Endodermal cell (in vitro differentiated cells): ENCODE measurements around the gene FN1. TPM values are rescaled to one million over a fixed set of nuclear protein-coding genes. Genes with fewer than 3 reads are reported as not detected.
A peak's percentile ranks its signal among the peaks of the same experiment; 100 is the strongest.

Experiments
- DNase-seq: peaks from one replicate; pipeline ENCODE4 v3.0.0-alpha.2; 2017
- H3K27ac ChIP-seq: 2 replicates; pipeline ENCODE4 v1.5.1; 2013; ENCODE audit warnings: mild to moderate bottlenecking, low read depth, low read length, moderate library complexity
- H3K27me3 ChIP-seq: 2 replicates; pipeline ENCODE4 v1.6.1; 2013; ENCODE audit warnings: mild to moderate bottlenecking, low read length, moderate library complexity; ENCODE audit not compliant: insufficient read depth, control insufficient read depth, poor library complexity, severe bottlenecking
- H3K36me3 ChIP-seq: 2 replicates; pipeline ENCODE4 v1.7.0; 2013; ENCODE audit warnings: mild to moderate bottlenecking, low read length, moderate library complexity; ENCODE audit not compliant: control insufficient read depth, insufficient read depth
- H3K4me1 ChIP-seq: one replicate; pipeline ENCODE4 v1.7.0; 2013; ENCODE audit warnings: low read length; ENCODE audit not compliant: control insufficient read depth, insufficient read depth
- H3K4me3 ChIP-seq: 2 replicates; pipeline ENCODE4 v1.5.1; 2013; ENCODE audit warnings: mild to moderate bottlenecking, low read length, moderate library complexity
- H3K9ac ChIP-seq: 2 replicates; pipeline ENCODE4 v1.6.1; 2013; ENCODE audit warnings: mild to moderate bottlenecking, low read length, moderate library complexity; ENCODE audit not compliant: poor library complexity, severe bottlenecking; ENCODE audit errors: extremely low read depth
- H3K9me3 ChIP-seq: 2 replicates; pipeline ENCODE4 v1.6.1; 2013; ENCODE audit warnings: mild to moderate bottlenecking, low read length, moderate library complexity; ENCODE audit not compliant: control insufficient read depth
- H3K27ac Mint-ChIP-seq: 2 replicates; pipeline ENCODE4 v1.8.0; 2020; ENCODE audit warnings: mixed read lengths
- H3K27me3 Mint-ChIP-seq: 2 replicates; pipeline ENCODE4 v1.8.0; 2021; ENCODE audit warnings: mild to moderate bottlenecking, mixed read lengths; ENCODE audit not compliant: insufficient read depth
- H3K36me3 Mint-ChIP-seq: 2 replicates; pipeline ENCODE4 v1.8.0; 2020; ENCODE audit warnings: low read depth, mixed read lengths
- H3K4me1 Mint-ChIP-seq: 2 replicates; pipeline ENCODE4 v1.8.0; 2020; ENCODE audit warnings: mixed read lengths
- H3K4me3 Mint-ChIP-seq: 2 replicates; pipeline ENCODE4 v1.8.0; 2020; ENCODE audit warnings: mild to moderate bottlenecking, moderate library complexity, mixed read lengths
- H3K9me3 Mint-ChIP-seq: 2 replicates; pipeline ENCODE4 v1.8.0; 2020; ENCODE audit warnings: mild to moderate bottlenecking, mixed read lengths
- CTCF ChIP-seq: fragments of 200-600 bp; sonication (generic); conservative IDR thresholded peaks from 2 replicates; pipeline ENCODE4 v1.5.0; 2021; ENCODE audit warnings: antibody characterized with exemption, mild to moderate bottlenecking
- WGBS, 2 experiments: methylation state at CpG; one replicate each; pipeline versions ENCODE4 v1.1.5 to v1.1.7; 2013; ENCODE audit warnings: missing lambda C conversion rate in 2 of 2, mixed read lengths in 1 of 2; ENCODE audit not compliant: insufficient coverage in 1 of 2, insufficient read length in 1 of 2; 5-methylcytosine and 5-hydroxymethylcytosine counted together
- total RNA-seq, 2 donors: library from RNA; stranded (reverse); fragmentation: NEBNext Ultra II Directional in 1 of 2; extraction: Animal tissue kit (Norgen Biotek cat#: 25700) in 1 of 2; gene quantifications; 2 replicates in 1 of 2; 3 replicates in 1 of 2; pipeline ENCODE4 v1.2.1, GENCODE V29; 2021

Gene FN1
- total RNA-seq, 2 donors from 2014 or later = 2,721 to 2,960 TPM

- Mint-ChIP-seq H3K4me1 (peaks cover 72% of the 10 kb centered on the region), H3K27ac (peak overlapping the region; percentile 70), H3K9me3 (no peaks in the 10 kb centered on the region), H3K4me3 (peak overlapping the region; percentile 33), H3K27me3 (no peaks in the 10 kb centered on the region), H3K36me3 (peaks cover 81% of the 10 kb centered on the region)
- no peak overlapping the region for H3K4me3 ChIP-seq
- DNase-seq = no peak
- no peaks in the 10 kb centered on the region for H3K9me3 ChIP-seq
- WGBS, 2 experiments = 61 to 63% methylated on average over 3 to 6 of the region's 7 CpGs
- no peaks in the 10 kb centered on the region for H3K27me3 ChIP-seq
- H3K36me3 ChIP-seq = peaks cover 78% of the 10 kb centered on the region
- no peak for TF ChIP-seq CTCF
- no peak overlapping the region for H3K27ac ChIP-seq
- H3K9ac ChIP-seq = no peak overlapping the region
- H3K4me1 ChIP-seq = peaks cover 47% of the 10 kb centered on the region
These were observed 15.9 kb downstream of the FN1 start for GRCh38 chr2:215419769-215420470.

GRCh38 chr2:215419113-215419512 is 16.8 kb downstream of the FN1 start:
- H3K4me3 Mint-ChIP-seq = no peak overlapping the region
- H3K27me3 Mint-ChIP-seq = no peaks in the 10 kb centered on the region
- no peaks in the 10 kb centered on the region for H3K9me3 Mint-ChIP-seq
- no peak overlapping the region for H3K4me3 ChIP-seq
- H3K36me3 ChIP-seq = peaks cover 71% of the 10 kb centered on the region
- DNase-seq = no peak
- H3K27me3 ChIP-seq = no peaks in the 10 kb centered on the region
- no peak overlapping the region for H3K27ac ChIP-seq
- peaks cover 47% of the 10 kb centered on the region for H3K4me1 ChIP-seq
- peaks cover 75% of the 10 kb centered on the region for H3K4me1 Mint-ChIP-seq
- H3K9me3 ChIP-seq = no peaks in the 10 kb centered on the region
- TF ChIP-seq CTCF = no peak
- H3K36me3 Mint-ChIP-seq = peaks cover 80% of the 10 kb centered on the region
- no peak overlapping the region for H3K9ac ChIP-seq
- WGBS, 2 experiments = 77% methylated on average over 3 of the region's 3 CpGs; no CpG with 5 or more reads in 1 of the 2 experiments
- no peak overlapping the region for H3K27ac Mint-ChIP-seq

- no peak for DNase-seq
- H3K27ac ChIP-seq = no peak overlapping the region
- no peaks in the 10 kb centered on the region for H3K9me3 Mint-ChIP-seq
- H3K4me3 ChIP-seq = peak overlapping the region; percentile 69
- peaks cover 80% of the 10 kb centered on the region for H3K36me3 Mint-ChIP-seq
- H3K4me3 Mint-ChIP-seq = no peak overlapping the region
- peak overlapping the region; percentile 42 for H3K27ac Mint-ChIP-seq
- TF ChIP-seq CTCF = no peak
- no peaks in the 10 kb centered on the region for H3K27me3 ChIP-seq
- H3K36me3 ChIP-seq = peaks cover 71% of the 10 kb centered on the region
- no peaks in the 10 kb centered on the region for H3K9me3 ChIP-seq
- H3K4me1 ChIP-seq = peaks cover 47% of the 10 kb centered on the region
- H3K27me3 Mint-ChIP-seq = no peaks in the 10 kb centered on the region
- peaks cover 69% of the 10 kb centered on the region for H3K4me1 Mint-ChIP-seq
- peak overlapping the region; percentile 7 for H3K9ac ChIP-seq
- WGBS, 2 experiments = 87 to 93% methylated on average over 2 to 3 of the region's 3 CpGs
These were observed 17.6 kb downstream of the FN1 start for GRCh38 chr2:215418064-215418963.
